GM19099 (cell line): ENCODE results near the gene GPR150.

Experiments used
- POLR2A ChIP-seq: IDR thresholded peaks from 3 replicates; pipeline ENCODE4 v1.6.1; 2011; ENCODE audit warnings: low read depth; ENCODE audit not compliant: insufficient read length; ENCODE audit errors: extremely low read depth

Gene GPR150

GRCh38 chr5:95638632-95639031 lies 18.7 kb downstream of the GPR150 start:
- TF ChIP-seq POLR2A = no peak

- TF ChIP-seq POLR2A = no peak
These were observed 21.9 kb downstream of the GPR150 start for GRCh38 chr5:95641741-95642220.

GRCh38 chr5:95643152-95643551 lies 23.3 kb downstream of the GPR150 start:
- TF ChIP-seq POLR2A = no peak

- TF ChIP-seq POLR2A = no peak
These were observed 24.6 kb downstream of the GPR150 start for GRCh38 chr5:95644351-95645042.

GRCh38 chr5:95646569-95647431 lies 26.9 kb downstream of the GPR150 start, which contains the start of gene RFESD:
RFESD (plus strand) TSS chr5:95646777; CDS start chr5:95652272, 5,495 bp downstream.
- peak; percentile 81 for TF ChIP-seq POLR2A

- no peak for TF ChIP-seq POLR2A
These were observed 28.3 kb downstream of the GPR150 start for GRCh38 chr5:95647886-95648860.

- no peak for TF ChIP-seq POLR2A
These were observed 29.4 kb downstream of the GPR150 start for GRCh38 chr5:95649274-95649673.

GRCh38 chr5:95649842-95650620 lies 30.1 kb downstream of the GPR150 start:
- no peak for TF ChIP-seq POLR2A

GRCh38 chr5:95652849-95653248 lies 33.0 kb downstream of the GPR150 start:
- no peak for TF ChIP-seq POLR2A

- no peak for TF ChIP-seq POLR2A
These were observed 34.3 kb downstream of the GPR150 start for GRCh38 chr5:95654196-95654595.

GRCh38 chr5:95655575-95655974 lies 35.7 kb downstream of the GPR150 start:
- no peak for TF ChIP-seq POLR2A

- no peak for TF ChIP-seq POLR2A
These were observed 40.2 kb downstream of the GPR150 start for GRCh38 chr5:95660060-95660459.

- no peak for TF ChIP-seq POLR2A
These were observed 43.1 kb downstream of the GPR150 start for GRCh38 chr5:95662946-95663345.

- TF ChIP-seq POLR2A = no peak
These were observed 44.4 kb downstream of the GPR150 start for GRCh38 chr5:95664204-95664786.

- TF ChIP-seq POLR2A = no peak
These were observed 47.3 kb downstream of the GPR150 start for GRCh38 chr5:95667061-95667618.
